Measurements from ENCODE around the gene LRP1B.

- TF ChIP-seq, protein P1, sequence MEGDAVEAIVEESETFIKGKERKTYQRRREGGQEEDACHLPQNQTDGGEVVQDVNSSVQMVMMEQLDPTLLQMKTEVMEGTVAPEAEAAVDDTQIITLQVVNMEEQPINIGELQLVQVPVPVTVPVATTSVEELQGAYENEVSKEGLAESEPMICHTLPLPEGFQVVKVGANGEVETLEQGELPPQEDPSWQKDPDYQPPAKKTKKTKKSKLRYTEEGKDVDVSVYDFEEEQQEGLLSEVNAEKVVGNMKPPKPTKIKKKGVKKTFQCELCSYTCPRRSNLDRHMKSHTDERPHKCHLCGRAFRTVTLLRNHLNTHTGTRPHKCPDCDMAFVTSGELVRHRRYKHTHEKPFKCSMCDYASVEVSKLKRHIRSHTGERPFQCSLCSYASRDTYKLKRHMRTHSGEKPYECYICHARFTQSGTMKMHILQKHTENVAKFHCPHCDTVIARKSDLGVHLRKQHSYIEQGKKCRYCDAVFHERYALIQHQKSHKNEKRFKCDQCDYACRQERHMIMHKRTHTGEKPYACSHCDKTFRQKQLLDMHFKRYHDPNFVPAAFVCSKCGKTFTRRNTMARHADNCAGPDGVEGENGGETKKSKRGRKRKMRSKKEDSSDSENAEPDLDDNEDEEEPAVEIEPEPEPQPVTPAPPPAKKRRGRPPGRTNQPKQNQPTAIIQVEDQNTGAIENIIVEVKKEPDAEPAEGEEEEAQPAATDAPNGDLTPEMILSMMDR (IDR thresholded peaks at IDR 0.05): peak; percentile 10; the same call in 1 of the 2 replicates
- TF ChIP-seq ZFX (IDR thresholded peaks at IDR 0.05; ENCODE audit: borderline replicate concordance): no peak
Observed at GRCh38 chr2:141109633-141110032, 1021.2 kb downstream of the LRP1B start.
